Caco-2 (cell line): ENCODE measurements around the gene GPR180. TPM values are rescaled to one million over a fixed set of nuclear protein-coding genes. Genes with fewer than 3 reads are reported as not detected.

Experiments
- BruUV-seq: library from RNA; stranded (reverse); fragments of 400-500 nt; replicated peaks from 2 replicates; lab custom pipeline; 2021; lab: Mats Ljungman, UMichigan
- CTCF ChIA-PET: fragments of 300-600 bp; sonication (Branson Sonifier 250); formaldehyde crosslinking; loops from one replicate; lab custom pipeline; 2022; ENCODE audit warnings: antibody characterized with exemption; lab: Charles Lee
- POLR2A ChIA-PET: fragments of 300-600 bp; sonication (Branson Sonifier 250); formaldehyde crosslinking; loops from one replicate; lab custom pipeline; 2022; ENCODE audit warnings: antibody characterized with exemption; lab: Charles Lee
- DNase-seq, 2 experiments: peaks; one replicate each; pipeline versions ENCODE4 v3.0.0 to v3.0.0-alpha.2; 2020 to 2022
- H3K27me3 ChIP-seq: replicated peaks from 2 replicates; pipeline ENCODE4 v1.6.0; 2011; ENCODE audit warnings: low read length; ENCODE audit not compliant: control insufficient read depth, insufficient read depth
- H3K36me3 ChIP-seq: 2 replicates; pipeline ENCODE4 v1.5.1; 2011; ENCODE audit warnings: low read length; ENCODE audit not compliant: control insufficient read depth, insufficient read depth
- H3K4me1 ChIP-seq: fragments of 250-450 bp; sonication (Bioruptor Pico); 2 replicates; pipeline ENCODE4 v1.5.1; 2020; ENCODE audit warnings: mild to moderate bottlenecking
- H3K4me3 ChIP-seq: 2 replicates; pipeline ENCODE4 v1.5.1; 2011; ENCODE audit warnings: low read depth, mild to moderate bottlenecking, control low read depth, low read length
- H3K9me3 ChIP-seq: fragments of 250-450 bp; sonication (Bioruptor Pico); 2 replicates; pipeline ENCODE4 v1.5.1; 2020; ENCODE audit warnings: mild to moderate bottlenecking, moderate library complexity
- H3K27ac Mint-ChIP-seq: one replicate; pipeline ENCODE4 v1.8.0; 2022; ENCODE audit warnings: mixed read lengths; ENCODE audit not compliant: unreplicated experiment
- H3K27me3 Mint-ChIP-seq: one replicate; pipeline ENCODE4 v1.8.0; 2022; ENCODE audit warnings: mixed read lengths; ENCODE audit not compliant: insufficient read depth, unreplicated experiment
- H3K36me3 Mint-ChIP-seq: one replicate; pipeline ENCODE4 v1.8.0; 2022; ENCODE audit warnings: mild to moderate bottlenecking, mixed read lengths; ENCODE audit not compliant: insufficient read depth, unreplicated experiment
- H3K4me1 Mint-ChIP-seq: one replicate; pipeline ENCODE4 v1.8.0; 2022; ENCODE audit warnings: low read depth, mixed read lengths; ENCODE audit not compliant: unreplicated experiment
- H3K4me3 Mint-ChIP-seq: one replicate; pipeline ENCODE4 v1.8.0; 2022; ENCODE audit warnings: mild to moderate bottlenecking, moderate library complexity, mixed read lengths; ENCODE audit not compliant: unreplicated experiment
- H3K9me3 Mint-ChIP-seq: one replicate; pipeline ENCODE4 v1.8.0; 2022; ENCODE audit warnings: mixed read lengths; ENCODE audit not compliant: unreplicated experiment
- intact Hi-C: fragments of 100-400 bp; cut with micrococcal nuclease; formaldehyde crosslinking; loops from one replicate; pipeline ENCODE4 v1.10.0; 2022; ENCODE audit not compliant: unreplicated experiment
- total RNA-seq: library from RNA; stranded (reverse); gene quantifications from 2 replicates; pipeline ENCODE4 v1.2.3, GENCODE V29; 2022
- TF ChIP-seq, protein P1 (sequence below), 2 experiments: fragments of 200-600 bp in 1 of 2; IDR thresholded peaks; 1 replicate in 1 of 2; 2 replicates in 1 of 2; pipeline versions ENCODE4 v1.5.1 to v1.8.0; 2011 to 2022; ENCODE audit warnings: antibody characterized with exemption in 1 of 2, control low read depth in 1 of 2, inconsistent platforms in 1 of 2, low read depth in 1 of 2, low read length in 1 of 2, mild to moderate bottlenecking in 1 of 2, moderate library complexity in 1 of 2; ENCODE audit not compliant: insufficient read depth in 1 of 2, severe bottlenecking in 1 of 2, unreplicated experiment in 1 of 2

GPR180 gene
- total RNA-seq, 1 experiment from 2014 or later: 6.4 TPM

DNA sequence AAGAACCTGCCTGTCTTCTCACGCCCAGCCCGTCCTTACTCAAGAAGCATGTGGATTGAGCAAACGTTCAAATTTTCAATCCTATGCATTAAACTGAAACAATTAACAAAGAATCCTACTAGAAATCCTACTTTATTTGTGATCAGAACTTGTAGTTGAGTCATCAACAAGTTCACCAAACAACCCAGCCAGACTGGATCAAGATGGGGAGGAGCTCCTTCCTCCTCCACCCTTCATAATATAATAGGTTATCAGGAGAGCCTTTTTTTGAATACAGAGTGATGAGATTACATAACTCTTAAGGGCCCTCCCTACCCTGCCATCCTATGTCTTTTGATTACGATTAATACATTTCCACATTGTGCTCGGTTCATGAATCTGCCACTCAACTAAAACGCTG is 78.0 kb downstream of the GPR180 start:
- Histone ChIP-seq H3K27me3 (no peaks in the 10 kb centered on the region; the same call in 1 of the 2 replicates), H3K4me1 (no peaks in the 10 kb centered on the region), H3K4me3 (no peak overlapping the region), H3K9me3 (no peaks in the 10 kb centered on the region), H3K36me3 (no peaks in the 10 kb centered on the region)
- ChIA-PET CTCF (interaction anchor here (1.1 kb wide), 1 partner anchor 59 kb away, joined by 4 read pairs; no protein-coding TSS in a partner anchor), POLR2A (no interaction called here)
- intact Hi-C loops: no loop called here
- H3K27ac Mint-ChIP-seq: no peak overlapping the region
- peaks cover 23% of the 10 kb centered on the region for H3K27me3 Mint-ChIP-seq
- BruUV-seq: no TSS peak
- H3K36me3 Mint-ChIP-seq: no peaks in the 10 kb centered on the region
- DNase-seq: no peak
- TF ChIP-seq, protein P1, sequence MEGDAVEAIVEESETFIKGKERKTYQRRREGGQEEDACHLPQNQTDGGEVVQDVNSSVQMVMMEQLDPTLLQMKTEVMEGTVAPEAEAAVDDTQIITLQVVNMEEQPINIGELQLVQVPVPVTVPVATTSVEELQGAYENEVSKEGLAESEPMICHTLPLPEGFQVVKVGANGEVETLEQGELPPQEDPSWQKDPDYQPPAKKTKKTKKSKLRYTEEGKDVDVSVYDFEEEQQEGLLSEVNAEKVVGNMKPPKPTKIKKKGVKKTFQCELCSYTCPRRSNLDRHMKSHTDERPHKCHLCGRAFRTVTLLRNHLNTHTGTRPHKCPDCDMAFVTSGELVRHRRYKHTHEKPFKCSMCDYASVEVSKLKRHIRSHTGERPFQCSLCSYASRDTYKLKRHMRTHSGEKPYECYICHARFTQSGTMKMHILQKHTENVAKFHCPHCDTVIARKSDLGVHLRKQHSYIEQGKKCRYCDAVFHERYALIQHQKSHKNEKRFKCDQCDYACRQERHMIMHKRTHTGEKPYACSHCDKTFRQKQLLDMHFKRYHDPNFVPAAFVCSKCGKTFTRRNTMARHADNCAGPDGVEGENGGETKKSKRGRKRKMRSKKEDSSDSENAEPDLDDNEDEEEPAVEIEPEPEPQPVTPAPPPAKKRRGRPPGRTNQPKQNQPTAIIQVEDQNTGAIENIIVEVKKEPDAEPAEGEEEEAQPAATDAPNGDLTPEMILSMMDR (IDR thresholded peaks at IDR 0.05; ENCODE audit: insufficient read depth in 1 of 2, low read depth in 1 of 2, low read length in 1 of 2, severe bottlenecking in 1 of 2, unreplicated experiment in 1 of 2): no peak
- H3K4me3 Mint-ChIP-seq: no peak overlapping the region
- H3K9me3 Mint-ChIP-seq: no peaks in the 10 kb centered on the region
- H3K4me1 Mint-ChIP-seq: no peaks in the 10 kb centered on the region

DNA sequence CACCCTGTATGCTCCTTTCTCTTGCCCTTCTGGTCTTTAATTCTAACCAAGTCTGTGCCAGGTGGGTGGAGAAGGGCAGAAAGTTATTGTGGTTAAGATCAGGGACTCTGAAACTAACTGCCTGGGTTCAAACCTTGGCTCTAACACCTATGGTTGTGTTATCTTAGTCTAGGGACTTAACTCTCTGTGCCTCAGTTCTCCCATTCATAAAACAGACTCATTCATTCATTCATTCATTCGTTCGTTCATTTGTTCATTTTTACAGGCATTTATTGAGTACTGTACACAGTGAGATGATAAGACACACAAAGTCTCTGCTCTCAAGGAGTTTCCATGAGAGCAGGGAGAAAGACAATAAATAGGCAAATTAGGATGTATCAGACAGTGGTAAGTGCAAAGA is 80.6 kb downstream of the GPR180 start:
- no TSS peak for BruUV-seq
- Histone ChIP-seq H3K4me3 (no peak overlapping the region), H3K36me3 (no peaks in the 10 kb centered on the region), H3K4me1 (no peaks in the 10 kb centered on the region), H3K27me3 (no peaks in the 10 kb centered on the region; the same call in 1 of the 2 replicates), H3K9me3 (no peaks in the 10 kb centered on the region)
- TF ChIP-seq, protein P1 (IDR thresholded peaks at IDR 0.05; ENCODE audit: insufficient read depth in 1 of 2, low read depth in 1 of 2, low read length in 1 of 2, severe bottlenecking in 1 of 2, unreplicated experiment in 1 of 2): no peak
- Mint-ChIP-seq H3K36me3 (no peaks in the 10 kb centered on the region), H3K27ac (no peak overlapping the region), H3K27me3 (peaks cover 23% of the 10 kb centered on the region), H3K9me3 (no peaks in the 10 kb centered on the region), H3K4me3 (no peak overlapping the region), H3K4me1 (no peaks in the 10 kb centered on the region)
- ChIA-PET CTCF (no interaction called here), POLR2A (no interaction called here)
- intact Hi-C loops: no loop called here
- DNase-seq: no peak

DNA sequence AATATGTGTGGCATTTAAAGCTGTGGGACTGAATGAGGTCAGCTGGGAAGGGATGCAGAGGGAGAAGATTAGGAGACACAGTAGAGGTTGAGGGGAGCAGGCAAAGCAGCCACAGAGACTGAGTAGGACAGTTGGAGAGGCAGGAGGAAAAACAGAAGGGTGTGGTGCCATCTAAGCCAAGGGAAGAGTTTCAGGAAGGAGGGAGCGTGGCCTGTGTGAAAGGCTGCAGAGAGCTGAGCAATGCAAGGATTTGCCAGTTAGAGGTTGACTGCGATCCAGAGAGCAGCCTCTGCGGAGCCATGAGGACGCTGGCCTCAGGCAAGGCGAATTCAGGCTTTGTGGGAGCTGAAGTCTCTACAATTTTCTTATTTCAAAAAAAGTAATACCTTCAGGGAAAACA is 81.8 kb downstream of the GPR180 start:
- no peaks in the 10 kb centered on the region; the same call in 1 of the 2 replicates for H3K27me3 ChIP-seq
- POLR2A ChIA-PET: no interaction called here
- CTCF ChIA-PET: no interaction called here
- peaks cover 15% of the 10 kb centered on the region for H3K27me3 Mint-ChIP-seq
- intact Hi-C loops: no loop called here
- BruUV-seq: no TSS peak
- no peaks in the 10 kb centered on the region for H3K4me1 Mint-ChIP-seq
- no peaks in the 10 kb centered on the region for H3K36me3 Mint-ChIP-seq
- H3K9me3 Mint-ChIP-seq: no peaks in the 10 kb centered on the region
- no peaks in the 10 kb centered on the region for H3K9me3 ChIP-seq
- H3K4me3 Mint-ChIP-seq: no peak overlapping the region
- TF ChIP-seq, protein P1 (IDR thresholded peaks at IDR 0.05; ENCODE audit: insufficient read depth in 1 of 2, low read depth in 1 of 2, low read length in 1 of 2, severe bottlenecking in 1 of 2, unreplicated experiment in 1 of 2): no peak
- DNase-seq: no peak
- H3K4me3 ChIP-seq: no peak overlapping the region
- no peaks in the 10 kb centered on the region for H3K36me3 ChIP-seq
- H3K27ac Mint-ChIP-seq: no peak overlapping the region
- H3K4me1 ChIP-seq: no peaks in the 10 kb centered on the region

Other genes with a start within 250 kb of the GPR180 start
- gene DCT, start 122.2 kb upstream of the GPR180 start, total RNA-seq: not detected in 2 replicates
- gene TGDS, start 5.7 kb upstream of the GPR180 start, total RNA-seq: 22.0 and 22.8 TPM in 2 replicates
- gene SOX21, start 110.7 kb downstream of the GPR180 start, total RNA-seq: 0.14 TPM in 1 of 2 replicates, not detected in the other